Ovary (tissue), 9 donors: Measurements from ENCODE around the gene CFLAR. TPM values are rescaled to one million over a fixed set of nuclear protein-coding genes. Genes with fewer than 3 reads are reported as not detected.
"Not testable (repeated sequence)": the region's sequence is repeated elsewhere in the genome, so short reads cannot be mapped to it uniquely, and the experiment has no call there.

Experiments
- DNase-seq, 5 donors: peaks; one replicate each; pipeline ENCODE4 v3.0.0-alpha.2; 2019 to 2020
- H3K27ac ChIP-seq, 2 donors: fragments of 200-600 bp; one replicate each; pipeline versions ENCODE4 v1.5.1 to v1.8.0; 2019 to 2022
- H3K27me3 ChIP-seq: fragments of 200-600 bp; one replicate; pipeline ENCODE4 v1.8.0; 2022
- H3K36me3 ChIP-seq: fragments of 200-600 bp; sonication (generic); one replicate; pipeline ENCODE4 v1.5.1; 2019
- H3K4me1 ChIP-seq: one replicate; pipeline ENCODE4 v1.8.1; 2013; ENCODE audit warnings: mild to moderate bottlenecking, moderate library complexity; ENCODE audit not compliant: insufficient read depth
- H3K4me3 ChIP-seq: fragments of 200-600 bp; sonication (generic); one replicate; pipeline ENCODE4 v1.5.1; 2017
- H3K9me3 ChIP-seq, 2 donors: fragments of 200-600 bp in 1 of 2; sonication (generic) in 1 of 2; one replicate each; pipeline versions ENCODE4 v1.5.1 to v1.8.1; 2013 to 2019; ENCODE audit warnings: mild to moderate bottlenecking in 1 of 2, moderate library complexity in 1 of 2
- CTCF ChIP-seq, 3 donors: fragments of 450-650 bp in 2 of 3; fragments of 200-600 bp in 1 of 3; IDR thresholded peaks; one replicate each; pipeline versions ENCODE4 v1.5.1 to v1.8.0; 2016 to 2022; ENCODE audit warnings: antibody characterized with exemption in 3 of 3, mild to moderate bottlenecking in 1 of 3
- EP300 ChIP-seq: sonication (generic); formaldehyde crosslinking; IDR thresholded peaks from one replicate; pipeline ENCODE4 v1.6.1; 2017; ENCODE audit warnings: antibody characterized with exemption
- POLR2A ChIP-seq: fragments of 450-650 bp; IDR thresholded peaks from one replicate; pipeline ENCODE4 v1.6.1; 2017; ENCODE audit warnings: antibody characterized with exemption, mild to moderate bottlenecking, moderate library complexity
- WGBS, 3 donors: extraction: QIAGEN DNeasy Blood & Tissue Kit in 1 of 3; methylation state at CpG; one replicate each; pipeline versions ENCODE4 v1.1.5 to v1.1.7; 2013 to 2017; 5-methylcytosine and 5-hydroxymethylcytosine counted together
- intact Hi-C, 4 donors: fragments of 100-400 bp; cut with DNase I; formaldehyde crosslinking; loops; one replicate each; pipeline versions ENCODE4 v1.11.0 to v1.15.1; 2022 to 2023
- polyA plus RNA-seq, 2 donors: library from polyadenylated mRNA; stranded (reverse); fragments of 200-250 nt in 1 of 2; fragments of 350-450 nt in 1 of 2; fragmentation: Illumina TruSeq in 1 of 2; extraction: RNeasy Lipid Tissue Mini Kit (QIAGEN cat#74804) in 1 of 2; gene quantifications; one replicate each; pipeline ENCODE4 v1.2.3, GENCODE V29; 2013 to 2014
- total RNA-seq, 7 donors: library from RNA; depleted of rRNA in 2 of 7; stranded (reverse); fragments of >200 nt in 2 of 7; fragmentation: NEBNext Ultra II Directional in 3 of 7; extraction: Animal tissue kit (Norgen Biotek cat#: 25700) in 3 of 7; gene quantifications; one replicate each; pipeline versions ENCODE4 v1.1.0 to v1.2.4, GENCODE V29; 2016 to 2023
- donor health status: DM: no; HTN: no; CAD: no; lungs with moderate emphysema.
- donor health status: DM: no; HTN: no; CAD: no.
- donor health status: Bipolar disorder and iron deficiency.
- donor health status: DM: yes; HTN: yes; CAD: no.
- donor health status: DM: no; HTN: no; CAD: no.
- donor health status: DM: yes; HTN: yes; CAD: no.

The CFLAR gene
- total and polyA plus RNA-seq, 9 donors = 26.7 to 111 (median 67.9) TPM

GRCh38 chr2:201135386-201135785, 19.4 kb downstream of the CFLAR start:
- Histone ChIP-seq H3K36me3 (no peaks in the 10 kb centered on the region), H3K27me3 (no peaks in the 10 kb centered on the region), H3K9me3 (no peaks in the 10 kb centered on the region), H3K27ac (no peak overlapping the region), H3K4me1 (no peaks in the 10 kb centered on the region), H3K4me3 (no peak overlapping the region)
- TF ChIP-seq CTCF (IDR thresholded peaks at IDR 0.05) = no peak
- no peak for TF ChIP-seq EP300
- no peak for DNase-seq
- 83 to 86% (median 83%) methylated on average over 4 of the region's 4 CpGs for WGBS, 3 donors
- intact Hi-C loops = no loop called here

- no peaks in the 10 kb centered on the region for H3K4me1 ChIP-seq
- DNase-seq = no peak
- H3K4me3 ChIP-seq = no peak overlapping the region
- no peak overlapping the region for H3K27ac ChIP-seq
- no peaks in the 10 kb centered on the region for H3K9me3 ChIP-seq
- 90 to 94% (median 92%) methylated on average over 3 of the region's 3 CpGs for WGBS, 3 donors
- H3K27me3 ChIP-seq = no peaks in the 10 kb centered on the region
- H3K36me3 ChIP-seq = no peaks in the 10 kb centered on the region
- intact Hi-C loops = no loop called here
- TF ChIP-seq CTCF (IDR thresholded peaks at IDR 0.05) = no peak
- TF ChIP-seq POLR2A = no peak
- TF ChIP-seq EP300 = no peak
Measured at GRCh38 chr2:201136889-201137321, 20.9 kb downstream of the CFLAR start.

GRCh38 chr2:201137505-201138400, 21.8 kb downstream of the CFLAR start:
- Histone ChIP-seq H3K4me1 (no peaks in the 10 kb centered on the region), H3K4me3 (no peak overlapping the region), H3K9me3 (no peaks in the 10 kb centered on the region), H3K36me3 (no peaks in the 10 kb centered on the region), H3K27me3 (no peaks in the 10 kb centered on the region), H3K27ac (no peak overlapping the region)
- 97 to 99% (median 97%) methylated on average over 28 of the region's 28 CpGs for WGBS, 3 donors
- TF ChIP-seq CTCF (IDR thresholded peaks at IDR 0.05) = no peak
- no peak for TF ChIP-seq POLR2A
- no peak for TF ChIP-seq EP300
- intact Hi-C loops = no loop called here
- DNase-seq = no peak

GRCh38 chr2:201138401-201138970, 22.5 kb downstream of the CFLAR start:
- 95 to 98% (median 96%) methylated on average over 15 of the region's 15 CpGs for WGBS, 3 donors
- intact Hi-C loops = no loop called here
- H3K36me3 ChIP-seq = no peaks in the 10 kb centered on the region
- no peak for TF ChIP-seq POLR2A
- H3K4me1 ChIP-seq = no peaks in the 10 kb centered on the region
- no peaks in the 10 kb centered on the region for H3K27me3 ChIP-seq
- H3K9me3 ChIP-seq = no peaks in the 10 kb centered on the region
- no peak for DNase-seq
- H3K27ac ChIP-seq = no peak overlapping the region
- H3K4me3 ChIP-seq = no peak overlapping the region

GRCh38 chr2:201138986-201139781, 23.2 kb downstream of the CFLAR start:
- not testable (repeated sequence) for H3K4me1 ChIP-seq

More at GRCh38 chr2:201138986-201139781, 23.2 kb downstream of the CFLAR start:
- intact Hi-C loops, H3K27ac ChIP-seq, DNase-seq, H3K36me3 ChIP-seq, H3K27me3 ChIP-seq, H3K9me3 ChIP-seq, H3K4me3 ChIP-seq: not testable (repeated sequence)
- 83 to 91% (median 89%) methylated on average over 14 of the region's 14 CpGs for WGBS, 3 donors
